Measurements from ENCODE around the gene TIMM10.
"Not testable (repeated sequence)": the region's sequence is repeated elsewhere in the genome, so short reads cannot be mapped to it uniquely, and the experiment has no call there.

Gene TIMM10

GRCh38 chr11:57541169-57541568, 10.6 kb upstream of the TIMM10 start:
- no peak for DNase-seq (ENCODE audit: low spot score)

- DNase-seq (ENCODE audit: low spot score), result no peak
Observed at GRCh38 chr11:57539342-57539741, 8.8 kb upstream of the TIMM10 start.

GRCh38 chr11:57536947-57537619, 6.5 kb upstream of the TIMM10 start, which contains the start of gene SMTNL1:
TSS of gene SMTNL1 (plus strand) at chr11:57537595. CDS start at chr11:57542643, 5,048 bp downstream.
- no peak for DNase-seq (ENCODE audit: low spot score)

- DNase-seq (ENCODE audit: low spot score), result not testable (repeated sequence)
Observed at GRCh38 chr11:57534449-57534848, 3.9 kb upstream of the TIMM10 start.

DNA sequence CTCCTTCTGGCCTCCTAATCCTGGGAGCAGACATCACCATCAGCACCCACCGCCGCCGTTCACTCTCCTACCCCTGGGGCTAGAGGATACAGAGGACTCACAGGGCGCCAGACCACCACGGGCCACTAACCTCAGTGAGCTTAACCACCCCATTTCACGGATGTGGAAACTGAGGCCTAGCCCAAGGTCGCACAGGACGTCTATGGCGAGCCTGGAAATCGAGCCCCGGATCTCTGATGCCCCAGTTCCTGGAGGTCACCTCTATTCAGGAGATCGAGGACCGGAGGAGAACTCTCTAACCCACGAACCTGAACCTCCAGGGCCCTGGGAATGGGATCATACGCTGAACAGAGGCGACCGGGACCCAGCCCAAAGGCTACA, 349 bp downstream of the TIMM10 start:
- no peak for DNase-seq (ENCODE audit: low spot score)

DNA sequence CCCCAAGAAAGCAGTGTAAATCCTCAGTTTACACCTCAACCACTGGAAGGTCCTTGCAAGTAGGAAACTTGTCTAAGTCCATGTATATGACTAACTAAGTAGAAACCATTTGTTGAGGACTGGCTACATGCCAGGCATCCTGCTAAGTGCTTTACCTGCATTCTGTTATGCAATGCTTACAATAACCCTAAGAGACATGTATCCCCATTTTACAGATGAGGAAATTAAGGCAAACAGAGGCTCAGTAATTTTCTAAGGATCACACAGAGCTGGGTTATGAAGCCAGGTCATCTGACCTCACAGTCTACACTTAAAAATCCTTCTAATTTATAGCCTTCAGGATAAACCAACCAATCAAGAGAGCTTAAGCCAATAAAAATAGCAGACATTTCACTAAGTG, 1.5 kb downstream of the TIMM10 start:
- no peak for DNase-seq (ENCODE audit: low spot score)

- peak; percentile 79 for DNase-seq (ENCODE audit: low spot score)
Observed at GRCh38 chr11:57527056-57527631, 3.4 kb downstream of the TIMM10 start.

GRCh38 chr11:57523419-57523818, 7.1 kb downstream of the TIMM10 start:
- no peak for DNase-seq (ENCODE audit: low spot score)

GRCh38 chr11:57521116-57521515, 9.4 kb downstream of the TIMM10 start:
- DNase-seq (ENCODE audit: low spot score), result no peak

- no peak for DNase-seq (ENCODE audit: low spot score)
Observed at GRCh38 chr11:57516061-57516443, 14.5 kb downstream of the TIMM10 start.

DNA sequence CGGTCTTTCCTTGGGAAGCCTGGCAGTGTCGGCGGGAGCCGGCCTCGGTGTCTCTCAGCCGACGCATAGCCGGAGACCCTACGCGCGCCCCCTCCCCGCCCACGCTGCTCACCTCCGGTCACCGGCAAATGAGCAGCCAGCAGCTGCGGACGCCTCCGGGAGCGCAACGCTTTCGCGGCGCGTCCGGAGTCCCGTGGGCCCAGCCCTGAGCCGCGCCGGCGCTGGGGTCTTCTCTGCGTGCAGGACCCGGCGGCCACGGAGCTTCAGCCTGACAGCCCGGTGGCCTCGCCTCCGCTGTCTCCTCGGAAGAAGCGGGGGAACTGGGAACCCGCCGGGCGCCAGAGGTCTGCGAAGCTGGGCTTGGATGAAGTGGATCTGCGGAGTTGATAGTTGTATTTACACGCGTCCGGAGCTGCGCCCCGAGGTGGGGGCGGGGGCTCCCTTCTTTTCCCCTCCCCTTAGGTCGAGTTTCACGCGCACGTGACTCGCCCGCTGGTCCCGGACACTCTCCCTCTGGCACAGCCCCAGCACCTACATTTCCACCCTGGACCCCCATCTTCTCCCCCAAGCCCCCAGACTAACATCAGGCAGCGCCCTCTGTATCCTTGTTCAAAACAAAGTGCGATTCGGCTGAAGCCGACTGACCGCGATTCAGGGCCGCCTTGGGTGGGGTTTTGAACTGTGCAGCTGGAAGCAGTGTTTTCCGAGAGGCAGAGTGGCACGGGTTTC, 15.1 kb downstream of the TIMM10 start, which contains the start of gene SLC43A1:
Gene SLC43A1, minus strand, starts transcription at position 371 of the 729 bp plus-strand sequence. CDS start 1,591 bp downstream, outside the sequence.
- DNase-seq (ENCODE audit: low spot score), result no peak

- DNase-seq (ENCODE audit: low spot score), result no peak
Observed at GRCh38 chr11:57514538-57515331, 15.8 kb downstream of the TIMM10 start.

GRCh38 chr11:57513911-57514537, 16.5 kb downstream of the TIMM10 start:
- DNase-seq (ENCODE audit: low spot score), result no peak

- DNase-seq (ENCODE audit: low spot score), result no peak
Observed at GRCh38 chr11:57513452-57513795, 17.1 kb downstream of the TIMM10 start.

GRCh38 chr11:57512646-57513451, 17.7 kb downstream of the TIMM10 start:
- DNase-seq (ENCODE audit: low spot score), result no peak

DNA sequence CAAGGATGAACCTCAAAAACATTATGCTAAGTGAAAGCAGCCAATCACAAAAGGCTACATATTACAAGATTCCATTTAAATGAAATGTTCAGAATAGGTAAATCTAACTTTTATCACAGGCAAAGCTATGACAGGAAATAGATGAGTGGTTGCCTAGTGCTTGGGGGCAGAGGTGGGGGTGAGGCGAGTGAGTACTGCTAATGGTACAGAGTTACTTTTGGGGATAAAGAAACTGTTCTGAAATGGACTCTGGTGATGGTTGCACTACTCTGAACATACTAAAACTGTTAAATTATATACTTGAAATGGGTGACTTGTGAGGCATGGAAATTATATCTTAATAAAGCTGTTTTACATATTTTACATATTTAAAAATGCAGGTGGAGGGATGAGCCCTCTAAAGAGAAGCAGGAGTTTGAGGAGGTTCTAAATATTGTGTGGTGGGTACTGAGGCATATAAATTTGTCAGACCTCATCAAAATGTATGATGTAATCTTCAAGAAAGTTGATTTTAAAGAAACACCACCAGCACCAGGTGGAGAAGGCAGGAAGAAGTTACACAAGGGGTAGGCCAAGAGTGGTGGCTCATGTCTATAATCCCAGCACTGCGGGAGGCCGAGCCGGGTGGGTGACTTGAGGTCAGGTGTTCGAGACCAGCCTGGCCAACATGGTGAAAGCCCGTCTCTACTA, 18.7 kb downstream of the TIMM10 start:
- DNase-seq (ENCODE audit: low spot score), result no peak

DNA sequence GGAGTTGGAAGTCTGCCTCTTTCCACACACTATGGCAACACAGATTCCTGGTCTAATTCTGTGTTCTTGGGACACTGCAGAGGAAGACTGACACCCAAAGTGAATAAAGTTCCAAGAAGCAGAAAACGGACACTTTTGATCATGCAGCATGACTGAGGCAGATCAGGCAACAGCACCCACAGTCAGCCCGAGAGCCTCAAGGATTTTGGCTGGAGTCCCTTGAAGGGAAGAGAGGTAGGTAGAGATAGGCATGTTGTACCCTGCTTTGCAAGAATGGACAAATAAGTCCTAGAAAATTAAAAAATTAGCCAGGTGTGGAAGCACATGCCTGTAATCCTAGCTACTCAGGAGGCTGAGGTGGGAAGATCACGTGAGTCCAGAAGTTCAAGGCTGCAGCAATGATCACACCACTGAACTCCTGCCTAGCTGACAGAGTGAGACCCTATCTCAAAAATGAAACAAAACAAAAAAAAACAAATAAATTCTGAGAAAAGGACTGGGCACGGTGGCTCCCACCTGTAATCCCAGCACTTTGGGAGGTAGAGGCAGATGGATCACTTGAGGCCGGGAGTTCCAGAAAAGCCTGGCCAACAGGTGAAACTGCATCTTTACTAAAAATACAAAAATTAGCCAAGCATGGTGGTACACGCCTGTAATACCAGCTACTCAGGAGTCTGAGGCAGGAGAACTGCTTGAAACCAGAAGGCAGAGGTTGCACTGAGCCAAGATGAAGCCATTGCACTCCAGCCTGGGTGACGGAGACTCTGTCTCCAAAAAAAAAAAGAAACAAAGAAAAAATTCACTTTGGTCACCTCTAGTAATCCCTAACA, 22.0 kb downstream of the TIMM10 start:
- no peak for DNase-seq (ENCODE audit: low spot score)

DNA sequence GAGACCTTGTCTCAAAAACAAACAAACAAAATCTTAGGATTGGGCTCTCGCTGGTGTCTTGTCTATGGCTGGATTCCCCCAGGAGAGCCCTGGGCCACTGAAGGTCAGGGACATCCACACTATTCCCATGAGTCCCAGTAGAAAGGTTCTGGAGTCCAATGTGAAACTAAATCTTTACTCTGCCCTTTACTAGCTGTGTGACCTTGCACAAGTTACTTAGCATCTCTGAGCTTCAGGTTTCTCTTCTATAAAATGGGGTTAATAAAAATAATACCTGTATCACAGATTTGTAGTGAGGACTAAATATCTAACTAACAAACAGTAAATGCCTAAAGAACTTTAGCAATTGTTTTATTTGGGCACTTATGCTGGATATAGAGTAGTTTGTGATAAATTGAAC, 24.0 kb downstream of the TIMM10 start:
- DNase-seq (ENCODE audit: low spot score), result no peak

- no peak for DNase-seq (ENCODE audit: low spot score)
Observed at GRCh38 chr11:57504511-57504910, 26.0 kb downstream of the TIMM10 start.

DNA sequence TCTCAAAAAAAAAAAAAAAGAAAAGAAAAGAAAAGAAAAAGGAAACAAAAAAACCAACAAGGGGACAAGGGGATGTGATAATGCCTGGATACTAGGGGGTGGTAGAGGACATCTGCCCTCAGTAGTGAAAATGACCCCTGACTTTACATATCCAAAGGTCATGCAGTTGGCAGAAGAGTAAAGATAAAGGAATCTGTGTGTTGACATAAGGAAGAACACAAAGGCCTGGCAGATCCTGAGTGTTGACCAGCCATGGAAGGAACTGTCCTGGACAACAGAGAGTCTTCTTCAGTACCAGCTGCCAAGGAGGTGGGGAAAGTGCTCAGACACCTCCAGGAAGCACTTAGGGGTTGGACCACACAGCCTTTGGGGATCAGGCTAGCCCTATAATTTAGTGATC, 27.7 kb downstream of the TIMM10 start:
- DNase-seq (ENCODE audit: low spot score), result no peak

Data from Ammon's horn (tissue), 1 donor.